Endodermal cell (in vitro differentiated cells): ENCODE data around the gene CEP170. TPM values are rescaled to one million over a fixed set of nuclear protein-coding genes. Genes with fewer than 3 reads are reported as not detected.

Experiments used
- DNase-seq: peaks from one replicate; pipeline ENCODE4 v3.0.0-alpha.2; 2017
- H3K27ac ChIP-seq: 2 replicates; pipeline ENCODE4 v1.5.1; 2013; ENCODE audit warnings: mild to moderate bottlenecking, low read depth, low read length, moderate library complexity
- H3K27me3 ChIP-seq: 2 replicates; pipeline ENCODE4 v1.6.1; 2013; ENCODE audit warnings: mild to moderate bottlenecking, low read length, moderate library complexity; ENCODE audit not compliant: insufficient read depth, control insufficient read depth, poor library complexity, severe bottlenecking
- H3K36me3 ChIP-seq: 2 replicates; pipeline ENCODE4 v1.7.0; 2013; ENCODE audit warnings: mild to moderate bottlenecking, low read length, moderate library complexity; ENCODE audit not compliant: control insufficient read depth, insufficient read depth
- H3K4me1 ChIP-seq: one replicate; pipeline ENCODE4 v1.7.0; 2013; ENCODE audit warnings: low read length; ENCODE audit not compliant: control insufficient read depth, insufficient read depth
- H3K4me3 ChIP-seq: 2 replicates; pipeline ENCODE4 v1.5.1; 2013; ENCODE audit warnings: mild to moderate bottlenecking, low read length, moderate library complexity
- H3K9ac ChIP-seq: 2 replicates; pipeline ENCODE4 v1.6.1; 2013; ENCODE audit warnings: mild to moderate bottlenecking, low read length, moderate library complexity; ENCODE audit not compliant: poor library complexity, severe bottlenecking; ENCODE audit errors: extremely low read depth
- H3K9me3 ChIP-seq: 2 replicates; pipeline ENCODE4 v1.6.1; 2013; ENCODE audit warnings: mild to moderate bottlenecking, low read length, moderate library complexity; ENCODE audit not compliant: control insufficient read depth
- H3K27ac Mint-ChIP-seq: 2 replicates; pipeline ENCODE4 v1.8.0; 2020; ENCODE audit warnings: mixed read lengths
- H3K27me3 Mint-ChIP-seq: 2 replicates; pipeline ENCODE4 v1.8.0; 2021; ENCODE audit warnings: mild to moderate bottlenecking, mixed read lengths; ENCODE audit not compliant: insufficient read depth
- H3K36me3 Mint-ChIP-seq: 2 replicates; pipeline ENCODE4 v1.8.0; 2020; ENCODE audit warnings: low read depth, mixed read lengths
- H3K4me1 Mint-ChIP-seq: 2 replicates; pipeline ENCODE4 v1.8.0; 2020; ENCODE audit warnings: mixed read lengths
- H3K4me3 Mint-ChIP-seq: 2 replicates; pipeline ENCODE4 v1.8.0; 2020; ENCODE audit warnings: mild to moderate bottlenecking, moderate library complexity, mixed read lengths
- H3K9me3 Mint-ChIP-seq: 2 replicates; pipeline ENCODE4 v1.8.0; 2020; ENCODE audit warnings: mild to moderate bottlenecking, mixed read lengths
- WGBS, 2 experiments: methylation state at CpG; one replicate each; pipeline versions ENCODE4 v1.1.5 to v1.1.7; 2013; ENCODE audit warnings: missing lambda C conversion rate in 2 of 2, mixed read lengths in 1 of 2; ENCODE audit not compliant: insufficient coverage in 1 of 2, insufficient read length in 1 of 2; 5-methylcytosine and 5-hydroxymethylcytosine counted together
- total RNA-seq, 2 donors: library from RNA; stranded (reverse); fragmentation: NEBNext Ultra II Directional in 1 of 2; extraction: Animal tissue kit (Norgen Biotek cat#: 25700) in 1 of 2; gene quantifications; 2 replicates in 1 of 2; 3 replicates in 1 of 2; pipeline ENCODE4 v1.2.1, GENCODE V29; 2021
- TF ChIP-seq, protein P1 (sequence below): fragments of 200-600 bp; sonication (generic); conservative IDR thresholded peaks from 2 replicates; pipeline ENCODE4 v1.5.0; 2021; ENCODE audit warnings: antibody characterized with exemption, mild to moderate bottlenecking

Gene CEP170
- total RNA-seq, 2 donors from 2014 or later: 85.7 to 99.8 TPM

DNA sequence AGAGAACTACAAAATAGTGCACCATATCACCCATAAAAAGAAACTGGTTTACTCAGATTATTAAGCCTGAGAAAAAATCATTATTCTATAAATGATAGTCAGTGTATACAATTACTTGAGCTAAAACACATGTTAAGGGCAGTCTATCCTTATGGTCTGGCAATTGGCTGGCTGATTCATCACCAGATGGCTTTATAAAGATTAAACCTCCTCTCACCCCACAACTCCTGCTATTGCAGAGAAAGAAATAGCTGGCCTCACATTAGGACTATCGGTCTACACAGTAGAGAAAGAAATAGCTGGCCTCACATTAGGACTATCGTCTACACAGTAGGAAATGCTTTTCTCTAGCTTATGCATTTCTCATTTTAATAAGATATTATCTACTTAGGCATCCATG lies 21.2 kb downstream of the CEP170 start:
- Mint-ChIP-seq H3K4me3 (no peak overlapping the region), H3K36me3 (peaks cover 71% of the 10 kb centered on the region), H3K27ac (no peak overlapping the region), H3K27me3 (no peaks in the 10 kb centered on the region), H3K9me3 (peaks cover 51% of the 10 kb centered on the region), H3K4me1 (no peaks in the 10 kb centered on the region)
- H3K4me3 ChIP-seq: no peak overlapping the region
- H3K36me3 ChIP-seq: peaks cover 54% of the 10 kb centered on the region
- H3K4me1 ChIP-seq: no peaks in the 10 kb centered on the region
- H3K27me3 ChIP-seq: no peaks in the 10 kb centered on the region
- TF ChIP-seq, protein P1, sequence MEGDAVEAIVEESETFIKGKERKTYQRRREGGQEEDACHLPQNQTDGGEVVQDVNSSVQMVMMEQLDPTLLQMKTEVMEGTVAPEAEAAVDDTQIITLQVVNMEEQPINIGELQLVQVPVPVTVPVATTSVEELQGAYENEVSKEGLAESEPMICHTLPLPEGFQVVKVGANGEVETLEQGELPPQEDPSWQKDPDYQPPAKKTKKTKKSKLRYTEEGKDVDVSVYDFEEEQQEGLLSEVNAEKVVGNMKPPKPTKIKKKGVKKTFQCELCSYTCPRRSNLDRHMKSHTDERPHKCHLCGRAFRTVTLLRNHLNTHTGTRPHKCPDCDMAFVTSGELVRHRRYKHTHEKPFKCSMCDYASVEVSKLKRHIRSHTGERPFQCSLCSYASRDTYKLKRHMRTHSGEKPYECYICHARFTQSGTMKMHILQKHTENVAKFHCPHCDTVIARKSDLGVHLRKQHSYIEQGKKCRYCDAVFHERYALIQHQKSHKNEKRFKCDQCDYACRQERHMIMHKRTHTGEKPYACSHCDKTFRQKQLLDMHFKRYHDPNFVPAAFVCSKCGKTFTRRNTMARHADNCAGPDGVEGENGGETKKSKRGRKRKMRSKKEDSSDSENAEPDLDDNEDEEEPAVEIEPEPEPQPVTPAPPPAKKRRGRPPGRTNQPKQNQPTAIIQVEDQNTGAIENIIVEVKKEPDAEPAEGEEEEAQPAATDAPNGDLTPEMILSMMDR: no peak
- H3K9me3 ChIP-seq: peaks cover 49% of the 10 kb centered on the region
- H3K27ac ChIP-seq: no peak overlapping the region
- no peak for DNase-seq
- no peak overlapping the region for H3K9ac ChIP-seq
- 90% methylated on average over 2 of the region's 2 CpGs; no CpG with 5 or more reads in 1 of the 2 experiments for WGBS, 2 experiments

DNA sequence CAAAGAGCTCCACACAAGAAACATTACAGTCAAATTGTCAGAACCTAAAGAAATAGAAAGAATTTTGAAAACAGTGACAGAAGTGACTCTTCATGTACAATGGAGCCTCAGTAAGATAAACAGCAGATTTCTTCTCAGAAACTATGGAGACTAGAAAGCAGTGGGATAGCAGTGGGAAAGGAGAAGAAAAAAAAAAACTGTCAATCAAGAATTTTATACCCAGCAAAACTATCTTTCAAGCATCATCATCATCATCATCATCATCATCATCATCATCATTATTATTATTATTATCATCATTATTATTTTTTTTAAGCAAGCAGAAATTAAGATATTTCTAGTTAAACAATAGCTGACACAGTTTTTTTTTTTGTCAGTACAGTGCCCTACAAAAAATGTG lies 24.2 kb downstream of the CEP170 start:
- Mint-ChIP-seq H3K4me3 (no peak overlapping the region), H3K4me1 (no peaks in the 10 kb centered on the region), H3K36me3 (peaks cover 52% of the 10 kb centered on the region), H3K27ac (no peak overlapping the region), H3K9me3 (peaks cover 42% of the 10 kb centered on the region), H3K27me3 (no peaks in the 10 kb centered on the region)
- no peaks in the 10 kb centered on the region for H3K4me1 ChIP-seq
- H3K27me3 ChIP-seq: no peaks in the 10 kb centered on the region
- no peak for DNase-seq
- TF ChIP-seq, protein P1: no peak
- H3K9me3 ChIP-seq: peaks cover 51% of the 10 kb centered on the region
- no peak overlapping the region for H3K27ac ChIP-seq
- peaks cover 36% of the 10 kb centered on the region for H3K36me3 ChIP-seq
- H3K9ac ChIP-seq: no peak overlapping the region
- peak overlapping the region; percentile 56 for H3K4me3 ChIP-seq

DNA sequence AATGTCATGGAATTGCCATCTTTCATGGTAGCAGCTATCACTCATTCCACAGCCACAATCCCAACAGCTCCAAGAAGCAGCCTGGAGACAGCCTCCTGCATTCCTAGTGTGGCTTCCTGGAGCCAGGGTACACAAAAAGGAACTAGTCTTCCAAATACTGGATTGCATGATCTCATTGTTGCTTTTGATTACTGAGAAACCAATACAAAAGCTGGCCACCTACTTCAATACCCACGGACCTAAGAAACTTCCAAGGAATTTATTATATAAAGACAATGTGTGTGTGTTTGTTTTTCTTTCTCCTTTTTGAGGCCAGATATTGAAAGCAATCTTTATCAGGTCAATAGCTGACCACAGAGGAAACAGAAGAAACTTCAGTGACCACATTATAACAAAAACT lies 25.6 kb downstream of the CEP170 start:
- peaks cover 51% of the 10 kb centered on the region for H3K9me3 ChIP-seq
- H3K9ac ChIP-seq: no peak overlapping the region
- H3K4me1 ChIP-seq: no peaks in the 10 kb centered on the region
- H3K4me3 ChIP-seq: peak overlapping the region; percentile 10
- TF ChIP-seq, protein P1: no peak
- DNase-seq: no peak
- H3K9me3 Mint-ChIP-seq: peaks cover 41% of the 10 kb centered on the region
- H3K36me3 Mint-ChIP-seq: peaks cover 47% of the 10 kb centered on the region
- H3K27ac Mint-ChIP-seq: no peak overlapping the region
- no peak overlapping the region for H3K4me3 Mint-ChIP-seq
- H3K4me1 Mint-ChIP-seq: no peaks in the 10 kb centered on the region
- no CpG with 5 or more reads among the region's 1 CpG for WGBS, 2 experiments
- H3K27me3 ChIP-seq: no peaks in the 10 kb centered on the region
- H3K27me3 Mint-ChIP-seq: no peaks in the 10 kb centered on the region
- peaks cover 41% of the 10 kb centered on the region for H3K36me3 ChIP-seq
- H3K27ac ChIP-seq: no peak overlapping the region
